Duodenal mucosa (tissue), 2 donors: ENCODE measurements around the gene SNX15.

Source experiments
- H3K27ac ChIP-seq: one replicate; pipeline ENCODE4 v1.7.0; 2013; ENCODE audit warnings: low read depth, low read length
- H3K27me3 ChIP-seq, 2 donors: one replicate each; pipeline ENCODE4 v1.7.0; 2013; ENCODE audit warnings: low read length in 2 of 2, control low read depth in 1 of 2; ENCODE audit not compliant: insufficient read depth in 2 of 2, control insufficient read depth in 1 of 2
- H3K36me3 ChIP-seq, 2 donors: one replicate each; pipeline ENCODE4 v1.7.0; 2013; ENCODE audit warnings: low read length in 2 of 2, control low read depth in 1 of 2; ENCODE audit not compliant: insufficient read depth in 2 of 2, control insufficient read depth in 1 of 2
- H3K4me1 ChIP-seq, 2 donors: one replicate each; pipeline ENCODE4 v1.7.0; 2013; ENCODE audit warnings: low read length in 2 of 2, control low read depth in 1 of 2; ENCODE audit not compliant: insufficient read depth in 2 of 2, control insufficient read depth in 1 of 2
- H3K4me3 ChIP-seq, 2 donors: one replicate each; pipeline ENCODE4 v1.7.0; 2013; ENCODE audit warnings: low read length in 2 of 2, low read depth in 1 of 2
- H3K9ac ChIP-seq, 2 donors: one replicate each; pipeline ENCODE4 v1.7.0; 2013; ENCODE audit warnings: low read length in 2 of 2, low read depth in 1 of 2
- H3K9me3 ChIP-seq, 2 donors: one replicate each; pipeline ENCODE4 v1.7.0; 2013; ENCODE audit warnings: low read length in 2 of 2, control low read depth in 1 of 2; ENCODE audit not compliant: control insufficient read depth in 1 of 2

The SNX15 gene

GRCh38 chr11:65060913-65061408, 33.7 kb downstream of the SNX15 start:
- Histone ChIP-seq H3K27me3 (no peaks in the 10 kb centered on the region), H3K36me3 (no peaks in the 10 kb centered on the region), H3K4me1 (peaks cover 24 to 30% of the 10 kb centered on the region in 2 donors), H3K9ac (no peak overlapping the region), H3K9me3 (no peaks in the 10 kb centered on the region), H3K27ac (no peak overlapping the region), H3K4me3 (no peak overlapping the region)

DNA sequence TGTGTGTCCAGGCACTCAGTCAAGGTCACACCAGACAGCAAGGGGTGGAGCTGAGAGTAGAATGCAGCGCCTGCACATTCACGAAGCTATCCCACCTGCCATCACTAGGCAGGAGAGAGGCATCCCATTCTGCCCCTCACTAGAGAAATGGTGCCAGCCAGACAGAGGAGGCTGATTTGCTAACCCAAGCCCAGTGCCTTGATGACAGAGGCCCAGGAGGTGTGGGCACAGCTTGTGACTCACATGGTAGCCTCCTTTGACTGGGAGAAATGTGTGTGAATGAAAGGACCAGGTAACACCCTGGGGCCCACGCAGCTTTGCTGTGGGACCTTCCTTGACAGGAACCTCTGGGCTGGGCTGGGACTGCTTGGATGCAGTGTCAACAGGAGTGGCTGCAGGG, 36.3 kb downstream of the SNX15 start:
- Histone ChIP-seq H3K9me3 (no peaks in the 10 kb centered on the region), H3K9ac (no peak overlapping the region), H3K36me3 (no peaks in the 10 kb centered on the region), H3K27me3 (no peaks in the 10 kb centered on the region), H3K27ac (no peak overlapping the region), H3K4me1 (peaks cover 16 to 21% of the 10 kb centered on the region in 2 donors), H3K4me3 (no peak overlapping the region)

DNA sequence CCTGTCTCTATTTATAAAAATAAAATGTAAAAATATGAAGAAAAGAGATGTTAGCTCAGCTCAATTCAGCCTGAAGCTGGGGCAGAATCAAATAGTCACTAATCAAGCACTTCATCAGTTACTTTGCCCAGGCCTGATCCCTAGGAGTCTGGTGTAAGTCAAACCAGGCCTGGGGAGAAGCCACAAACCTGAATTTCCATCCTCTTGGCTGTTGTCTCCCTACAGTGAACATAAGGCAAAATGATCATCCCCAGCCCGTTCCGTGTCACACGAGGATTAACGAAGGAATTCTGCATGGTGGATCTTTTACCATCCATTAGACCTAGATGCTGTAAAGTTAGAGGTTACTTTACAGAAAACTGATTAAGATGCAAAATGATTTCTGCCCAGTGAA, 37.6 kb downstream of the SNX15 start:
- H3K27ac ChIP-seq = no peak overlapping the region
- no peak overlapping the region for H3K4me3 ChIP-seq
- no peaks in the 10 kb centered on the region for H3K9me3 ChIP-seq
- no peaks in the 10 kb centered on the region for H3K36me3 ChIP-seq
- H3K4me1 ChIP-seq = peaks cover 8% of the 10 kb centered on the region in 2 donors
- no peaks in the 10 kb centered on the region for H3K27me3 ChIP-seq
- H3K9ac ChIP-seq = no peak overlapping the region

DNA sequence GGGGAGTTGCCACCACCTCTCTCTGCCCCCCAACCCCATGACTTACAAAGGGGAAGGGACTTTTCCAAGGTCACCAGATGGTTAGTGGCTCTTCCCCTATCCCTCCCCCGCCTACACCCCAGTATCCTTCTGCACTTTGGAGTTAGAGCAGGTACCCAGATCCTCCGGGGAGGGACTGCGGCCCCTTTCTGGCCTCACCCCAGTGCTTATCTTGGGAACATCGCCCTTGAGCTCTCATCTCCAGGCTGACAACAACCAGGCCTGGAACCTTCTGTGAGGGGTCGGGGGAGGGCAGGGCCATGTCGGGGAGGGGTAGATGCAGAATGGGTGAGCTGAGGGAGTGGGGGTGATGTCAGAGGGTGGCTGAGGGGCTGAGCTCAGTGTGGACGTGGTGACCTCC, 38.6 kb downstream of the SNX15 start:
- no peak overlapping the region for H3K27ac ChIP-seq
- H3K4me1 ChIP-seq = no peaks in the 10 kb centered on the region
- no peak overlapping the region for H3K9ac ChIP-seq
- H3K4me3 ChIP-seq = no peak overlapping the region
- H3K36me3 ChIP-seq = no peaks in the 10 kb centered on the region
- no peaks in the 10 kb centered on the region for H3K9me3 ChIP-seq
- H3K27me3 ChIP-seq = no peaks in the 10 kb centered on the region

DNA sequence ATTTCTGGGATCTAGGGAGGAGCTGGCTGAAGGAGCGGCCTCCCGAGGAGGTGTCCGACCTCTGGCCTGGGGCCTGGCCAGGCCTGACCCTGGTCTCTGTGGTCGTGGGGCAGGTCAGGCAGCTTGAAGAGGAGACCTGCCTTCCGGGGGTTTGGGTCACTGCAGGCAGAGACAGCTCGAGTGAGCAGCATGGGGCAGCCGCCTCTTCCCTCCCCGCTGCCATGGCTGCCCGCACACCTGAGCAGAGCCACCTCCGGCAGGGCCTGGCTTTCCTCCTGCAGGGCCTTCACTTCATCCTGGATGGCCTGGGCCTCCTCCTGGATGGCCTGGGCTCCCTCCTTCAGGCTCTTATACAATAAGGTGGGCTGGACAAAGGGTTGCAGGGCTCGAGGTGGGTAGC, 39.1 kb downstream of the SNX15 start:
- no peaks in the 10 kb centered on the region for H3K4me1 ChIP-seq
- no peak overlapping the region for H3K9ac ChIP-seq
- no peaks in the 10 kb centered on the region for H3K9me3 ChIP-seq
- no peaks in the 10 kb centered on the region for H3K36me3 ChIP-seq
- H3K4me3 ChIP-seq = no peak overlapping the region
- no peak overlapping the region for H3K27ac ChIP-seq
- H3K27me3 ChIP-seq = no peaks in the 10 kb centered on the region

GRCh38 chr11:65066805-65067291, 39.6 kb downstream of the SNX15 start:
- no peaks in the 10 kb centered on the region for H3K4me1 ChIP-seq
- H3K27ac ChIP-seq = no peak overlapping the region
- H3K4me3 ChIP-seq = no peak overlapping the region
- H3K9ac ChIP-seq = no peak overlapping the region
- no peaks in the 10 kb centered on the region for H3K9me3 ChIP-seq
- no peaks in the 10 kb centered on the region for H3K36me3 ChIP-seq
- no peaks in the 10 kb centered on the region for H3K27me3 ChIP-seq

DNA sequence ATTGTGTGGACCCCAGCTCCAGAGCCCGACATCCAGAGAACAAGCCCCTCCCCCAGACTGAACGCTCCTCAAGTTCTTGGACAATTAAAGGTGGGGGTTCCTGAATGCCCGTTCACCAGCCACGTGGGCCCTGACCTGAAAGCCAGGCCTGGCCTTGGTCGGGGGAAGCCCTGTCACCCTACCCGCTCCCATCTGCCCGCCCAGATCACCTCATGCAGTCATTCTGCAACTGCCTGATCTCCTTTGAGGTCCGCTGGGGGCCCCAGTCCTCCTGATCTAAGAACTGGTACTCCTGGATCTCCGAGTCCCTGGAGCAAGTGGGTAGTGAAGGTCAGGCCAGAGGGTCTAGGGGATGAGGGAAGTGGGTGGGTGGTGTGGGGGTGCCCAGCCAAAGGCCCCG, 40.2 kb downstream of the SNX15 start:
- Histone ChIP-seq H3K27ac (no peak overlapping the region), H3K9me3 (no peaks in the 10 kb centered on the region), H3K4me3 (no peak overlapping the region), H3K36me3 (no peaks in the 10 kb centered on the region), H3K4me1 (no peaks in the 10 kb centered on the region), H3K27me3 (no peaks in the 10 kb centered on the region), H3K9ac (no peak overlapping the region)

GRCh38 chr11:65069217-65069616, 42.0 kb downstream of the SNX15 start:
- no peaks in the 10 kb centered on the region for H3K4me1 ChIP-seq
- no peak overlapping the region for H3K27ac ChIP-seq
- H3K36me3 ChIP-seq = no peaks in the 10 kb centered on the region
- H3K9me3 ChIP-seq = no peaks in the 10 kb centered on the region
- H3K27me3 ChIP-seq = no peaks in the 10 kb centered on the region
- H3K9ac ChIP-seq = no peak overlapping the region
- no peak overlapping the region for H3K4me3 ChIP-seq

DNA sequence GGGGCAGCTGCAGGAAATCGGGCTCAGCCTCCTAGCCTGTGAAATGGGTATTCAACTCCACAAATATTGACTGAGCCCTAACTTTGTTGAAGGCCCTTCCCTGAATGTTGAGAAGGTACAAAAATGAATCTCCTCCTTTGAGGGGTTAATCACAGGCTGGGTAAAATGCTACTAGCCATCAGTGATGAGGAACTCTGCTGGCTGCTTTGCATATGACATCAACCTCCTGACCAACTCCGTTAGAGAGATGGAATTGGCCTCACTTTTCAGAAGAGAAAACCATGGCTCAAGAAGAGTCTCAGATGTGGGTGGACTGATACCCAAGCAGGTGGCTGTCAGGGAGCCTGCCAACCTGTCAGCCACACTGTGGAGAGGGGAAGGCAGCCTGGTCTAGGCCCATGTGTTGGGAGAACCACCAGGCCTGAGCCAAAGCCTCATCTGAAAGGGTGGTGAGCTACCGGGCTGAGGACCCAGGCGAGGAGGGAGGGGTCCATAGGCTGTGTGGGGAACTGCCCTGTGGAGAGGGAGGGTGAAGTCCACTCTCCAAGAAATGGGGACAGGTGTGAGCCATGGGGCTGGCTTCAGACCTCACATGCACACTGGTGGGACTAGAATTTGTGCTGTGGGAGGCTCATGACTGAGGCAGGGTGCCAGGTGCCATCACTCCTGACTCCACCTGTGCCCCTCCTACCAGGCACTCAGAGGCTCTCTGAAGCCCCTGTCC, 44.8 kb downstream of the SNX15 start:
- H3K4me1 ChIP-seq = no peaks in the 10 kb centered on the region
- no peak overlapping the region for H3K4me3 ChIP-seq
- no peak overlapping the region for H3K9ac ChIP-seq
- no peaks in the 10 kb centered on the region for H3K36me3 ChIP-seq
- no peak overlapping the region for H3K27ac ChIP-seq
- no peaks in the 10 kb centered on the region for H3K27me3 ChIP-seq
- H3K9me3 ChIP-seq = no peaks in the 10 kb centered on the region

- Histone ChIP-seq H3K27ac (no peak overlapping the region), H3K36me3 (no peaks in the 10 kb centered on the region), H3K4me1 (peaks cover 0 to under 1% of the 10 kb centered on the region in 2 donors), H3K4me3 (no peak overlapping the region), H3K9me3 (no peaks in the 10 kb centered on the region), H3K9ac (no peak overlapping the region), H3K27me3 (no peaks in the 10 kb centered on the region)
Observed at GRCh38 chr11:65072631-65072966, 45.4 kb downstream of the SNX15 start.
